ENCODE data around the gene CADM1. TPM values are rescaled to one million over a fixed set of nuclear protein-coding genes. Genes with fewer than 3 reads are reported as not detected.

CADM1 gene
- total and polyA plus RNA-seq, 9 of the 15 experiments (the other 6 are each of a cell fraction or from before 2014, with no cell fraction given): 0.42 TPM; not detected in 8

DNA sequence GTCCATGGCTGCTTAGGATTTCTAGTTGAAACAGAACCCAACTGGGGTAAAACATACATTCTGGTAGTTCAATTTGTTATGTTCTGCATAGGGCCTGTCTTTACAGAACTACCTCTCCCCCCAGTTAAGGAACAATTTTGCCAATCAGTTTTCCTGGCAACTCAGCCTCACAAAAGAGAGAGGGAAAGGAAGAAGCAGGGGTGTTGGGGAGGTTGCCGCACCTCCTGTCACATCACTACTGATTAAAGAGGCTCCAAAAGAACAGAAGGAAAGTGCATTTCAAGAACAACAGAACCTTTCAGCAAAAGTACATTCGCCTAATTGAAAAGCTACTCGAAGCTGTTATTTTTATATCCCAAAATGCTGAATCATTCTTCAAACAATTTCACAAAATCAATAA, 217.6 kb downstream of the CADM1 start (continued):
- TF ChIP-seq, protein P1, sequence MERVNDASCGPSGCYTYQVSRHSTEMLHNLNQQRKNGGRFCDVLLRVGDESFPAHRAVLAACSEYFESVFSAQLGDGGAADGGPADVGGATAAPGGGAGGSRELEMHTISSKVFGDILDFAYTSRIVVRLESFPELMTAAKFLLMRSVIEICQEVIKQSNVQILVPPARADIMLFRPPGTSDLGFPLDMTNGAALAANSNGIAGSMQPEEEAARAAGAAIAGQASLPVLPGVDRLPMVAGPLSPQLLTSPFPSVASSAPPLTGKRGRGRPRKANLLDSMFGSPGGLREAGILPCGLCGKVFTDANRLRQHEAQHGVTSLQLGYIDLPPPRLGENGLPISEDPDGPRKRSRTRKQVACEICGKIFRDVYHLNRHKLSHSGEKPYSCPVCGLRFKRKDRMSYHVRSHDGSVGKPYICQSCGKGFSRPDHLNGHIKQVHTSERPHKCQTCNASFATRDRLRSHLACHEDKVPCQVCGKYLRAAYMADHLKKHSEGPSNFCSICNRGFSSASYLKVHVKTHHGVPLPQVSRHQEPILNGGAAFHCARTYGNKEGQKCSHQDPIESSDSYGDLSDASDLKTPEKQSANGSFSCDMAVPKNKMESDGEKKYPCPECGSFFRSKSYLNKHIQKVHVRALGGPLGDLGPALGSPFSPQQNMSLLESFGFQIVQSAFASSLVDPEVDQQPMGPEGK (CRISPR knock-in tag; IDR thresholded peaks at IDR 0.05; ENCODE audit: borderline replicate concordance): no peak

DNA sequence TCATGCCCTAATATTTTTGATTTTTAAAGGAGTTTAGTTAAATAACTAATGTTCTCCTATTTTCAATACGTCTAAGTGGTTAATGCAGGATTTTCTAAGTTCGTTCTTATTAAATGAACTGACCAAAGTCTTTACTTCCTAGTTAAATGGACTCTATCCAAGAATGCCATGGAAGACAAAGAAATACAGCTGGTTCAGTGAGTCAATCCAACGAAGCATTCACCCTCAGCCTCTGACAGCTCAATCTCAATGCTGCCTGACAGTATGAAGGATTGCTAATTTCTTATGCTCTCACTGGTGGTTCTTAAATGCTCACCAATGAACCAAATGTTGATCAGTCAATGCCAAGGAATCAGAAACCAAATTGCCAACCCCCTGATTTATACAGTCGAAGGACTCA, 219.4 kb downstream of the CADM1 start:
- FAIRE-seq (no peak), DNase-seq (ENCODE audit: extremely low read depth in 1 of 4, low spot score in 3 of 4) (no peak), ATAC-seq (no peak)
- Histone ChIP-seq H3K4me2 (ENCODE audit: insufficient read depth, low read length) (no peak overlapping the region), H3K27me3 (ENCODE audit: control insufficient read depth in 2 of 2, insufficient read depth in 2 of 2, low read length in 2 of 2) (no peaks in the 10 kb centered on the region), H3K27ac (ENCODE audit: extremely low read depth, low read depth, low read length) (no peak overlapping the region), H3K36me3 (ENCODE audit: control insufficient read depth, insufficient read depth, low read length) (no peaks in the 10 kb centered on the region), H3K4me1 (replicated peaks in 1 of 2; ENCODE audit: control insufficient read depth in 2 of 2, insufficient read depth in 2 of 2, low read length in 2 of 2) (no peaks in the 10 kb centered on the region), H3K79me2 (ENCODE audit: control insufficient read depth, insufficient read depth, low read length) (no peaks in the 10 kb centered on the region), H3K9ac (ENCODE audit: insufficient read depth in 1 of 2, low read depth in 2 of 2, low read length in 2 of 2) (no peak overlapping the region), H3K4me3 (no peak overlapping the region), H3K9me3 (replicated peaks; ENCODE audit: control insufficient read depth, insufficient read depth, low read depth, low read length) (no peaks in the 10 kb centered on the region), H2AFZ (ENCODE audit: low read depth, low read length) (no peak overlapping the region), H3K9me1 (ENCODE audit: control insufficient read depth, insufficient read depth, low read length) (no peaks in the 10 kb centered on the region), H4K20me1 (replicated peaks; ENCODE audit: control insufficient read depth, insufficient read depth, low read length) (no peaks in the 10 kb centered on the region)
- WGBS (ENCODE audit: insufficient coverage, low coverage, missing lambda C conversion rate): 1% methylated on average over 4 of the region's 4 CpGs
- no TSS peak for BruUV-seq (replicated peaks)
- intact Hi-C loops (cut with micrococcal nuclease): no loop called here
- ChIA-PET CTCF (ENCODE audit: low intra/inter-chr PET ratio) (no interaction called here), POLR2A (no interaction called here)
- in situ Hi-C loops (cut with MboI): no loop called here
- TF ChIP-seq SNIP1 (IDR thresholded peaks at IDR 0.05; ENCODE audit: low read depth): no peak
- TF ChIP-seq, protein P2, sequence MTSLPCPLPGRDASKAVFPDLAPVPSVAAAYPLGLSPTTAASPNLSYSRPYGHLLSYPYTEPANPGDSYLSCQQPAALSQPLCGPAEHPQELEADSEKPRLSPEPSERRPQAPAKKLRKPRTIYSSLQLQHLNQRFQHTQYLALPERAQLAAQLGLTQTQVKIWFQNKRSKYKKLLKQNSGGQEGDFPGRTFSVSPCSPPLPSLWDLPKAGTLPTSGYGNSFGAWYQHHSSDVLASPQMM (CRISPR knock-in tag; IDR thresholded peaks at IDR 0.05): no peak
- no peak for TF ChIP-seq SMAD3 (CRISPR knock-in tag; conservative IDR thresholded peaks at IDR 0.05)
- TF ChIP-seq TAF9B (IDR thresholded peaks at IDR 0.05; ENCODE audit: partially characterized antibody): no peak
- no peak for TF ChIP-seq ARHGAP35 (IDR thresholded peaks at IDR 0.05; ENCODE audit: partially characterized antibody)
- no peak for TF ChIP-seq HMG20B (CRISPR knock-in tag; IDR thresholded peaks at IDR 0.05)
- no peak for TF ChIP-seq BRCA1 (IDR thresholded peaks at IDR 0.05)
- no peak for TF ChIP-seq BRCA1 (CRISPR knock-in tag; IDR thresholded peaks at IDR 0.05)
- TF ChIP-seq SETDB1 (IDR thresholded peaks at IDR 0.05; ENCODE audit: low read length): no peak
- no peak for TF ChIP-seq HDGF (IDR thresholded peaks at IDR 0.05)
- no peak for TF ChIP-seq ZNF23 (CRISPR knock-in tag; IDR thresholded peaks at IDR 0.05)
- TF ChIP-seq ZKSCAN1 (IDR thresholded peaks at IDR 0.05; ENCODE audit: low read depth, low read length): no peak
- TF ChIP-seq, protein P3, sequence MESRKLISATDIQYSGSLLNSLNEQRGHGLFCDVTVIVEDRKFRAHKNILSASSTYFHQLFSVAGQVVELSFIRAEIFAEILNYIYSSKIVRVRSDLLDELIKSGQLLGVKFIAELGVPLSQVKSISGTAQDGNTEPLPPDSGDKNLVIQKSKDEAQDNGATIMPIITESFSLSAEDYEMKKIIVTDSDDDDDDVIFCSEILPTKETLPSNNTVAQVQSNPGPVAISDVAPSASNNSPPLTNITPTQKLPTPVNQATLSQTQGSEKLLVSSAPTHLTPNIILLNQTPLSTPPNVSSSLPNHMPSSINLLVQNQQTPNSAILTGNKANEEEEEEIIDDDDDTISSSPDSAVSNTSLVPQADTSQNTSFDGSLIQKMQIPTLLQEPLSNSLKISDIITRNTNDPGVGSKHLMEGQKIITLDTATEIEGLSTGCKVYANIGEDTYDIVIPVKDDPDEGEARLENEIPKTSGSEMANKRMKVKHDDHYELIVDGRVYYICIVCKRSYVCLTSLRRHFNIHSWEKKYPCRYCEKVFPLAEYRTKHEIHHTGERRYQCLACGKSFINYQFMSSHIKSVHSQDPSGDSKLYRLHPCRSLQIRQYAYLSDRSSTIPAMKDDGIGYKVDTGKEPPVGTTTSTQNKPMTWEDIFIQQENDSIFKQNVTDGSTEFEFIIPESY (CRISPR knock-in tag; IDR thresholded peaks at IDR 0.05): no peak
- TF ChIP-seq, protein P4, sequence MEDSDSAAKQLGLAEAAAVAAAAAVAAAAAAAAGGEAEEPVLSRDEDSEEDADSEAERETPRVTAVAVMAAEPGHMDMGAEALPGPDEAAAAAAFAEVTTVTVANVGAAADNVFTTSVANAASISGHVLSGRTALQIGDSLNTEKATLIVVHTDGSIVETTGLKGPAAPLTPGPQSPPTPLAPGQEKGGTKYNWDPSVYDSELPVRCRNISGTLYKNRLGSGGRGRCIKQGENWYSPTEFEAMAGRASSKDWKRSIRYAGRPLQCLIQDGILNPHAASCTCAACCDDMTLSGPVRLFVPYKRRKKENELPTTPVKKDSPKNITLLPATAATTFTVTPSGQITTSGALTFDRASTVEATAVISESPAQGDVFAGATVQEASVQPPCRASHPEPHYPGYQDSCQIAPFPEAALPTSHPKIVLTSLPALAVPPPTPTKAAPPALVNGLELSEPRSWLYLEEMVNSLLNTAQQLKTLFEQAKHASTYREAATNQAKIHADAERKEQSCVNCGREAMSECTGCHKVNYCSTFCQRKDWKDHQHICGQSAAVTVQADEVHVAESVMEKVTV (CRISPR knock-in tag; IDR thresholded peaks at IDR 0.05): no peak

Measured in K562 (cell line).